ENCODE results near the gene DIABLO. TPM values are rescaled to one million over a fixed set of nuclear protein-coding genes. Genes with fewer than 3 reads are reported as not detected.

DIABLO gene
- total RNA-seq, 1 donor from 2014 or later, result 50.1 TPM

GRCh38 chr12:122195405-122195804 lies 30.4 kb downstream of the DIABLO start:
- Mint-ChIP-seq H3K27me3 (ENCODE audit: unreplicated experiment) (peaks cover 9% of the 10 kb centered on the region), H3K27ac (ENCODE audit: unreplicated experiment) (no peak overlapping the region), H3K4me1 (ENCODE audit: unreplicated experiment) (no peaks in the 10 kb centered on the region), H3K36me3 (ENCODE audit: low read depth, unreplicated experiment) (no peaks in the 10 kb centered on the region), H3K9me3 (ENCODE audit: unreplicated experiment) (no peaks in the 10 kb centered on the region), H3K4me3 (ENCODE audit: unreplicated experiment) (no peak overlapping the region)
- no peak for DNase-seq (ENCODE audit: low spot score)
- no peak for TF ChIP-seq CTCF (IDR thresholded peaks at IDR 0.05; ENCODE audit: unreplicated experiment)

GRCh38 chr12:122194804-122195203 lies 31.0 kb downstream of the DIABLO start:
- H3K27me3 Mint-ChIP-seq (ENCODE audit: unreplicated experiment), result peaks cover 9% of the 10 kb centered on the region
- no peaks in the 10 kb centered on the region for H3K36me3 Mint-ChIP-seq (ENCODE audit: low read depth, unreplicated experiment)
- no peak for TF ChIP-seq CTCF (IDR thresholded peaks at IDR 0.05; ENCODE audit: unreplicated experiment)
- no peaks in the 10 kb centered on the region for H3K9me3 Mint-ChIP-seq (ENCODE audit: unreplicated experiment)
- H3K4me1 Mint-ChIP-seq (ENCODE audit: unreplicated experiment), result no peaks in the 10 kb centered on the region
- no peak overlapping the region for H3K27ac Mint-ChIP-seq (ENCODE audit: unreplicated experiment)
- DNase-seq (ENCODE audit: low spot score), result no peak
- H3K4me3 Mint-ChIP-seq (ENCODE audit: unreplicated experiment), result no peak overlapping the region

GRCh38 chr12:122192441-122192840 lies 33.4 kb downstream of the DIABLO start:
- Mint-ChIP-seq H3K4me3 (ENCODE audit: unreplicated experiment) (no peak overlapping the region), H3K9me3 (ENCODE audit: unreplicated experiment) (no peaks in the 10 kb centered on the region)

GRCh38 chr12:122190842-122191668 lies 34.8 kb downstream of the DIABLO start:
- Mint-ChIP-seq H3K27me3 (ENCODE audit: unreplicated experiment) (peaks cover 4% of the 10 kb centered on the region), H3K9me3 (ENCODE audit: unreplicated experiment) (no peaks in the 10 kb centered on the region), H3K27ac (ENCODE audit: unreplicated experiment) (no peak overlapping the region), H3K4me3 (ENCODE audit: unreplicated experiment) (no peak overlapping the region), H3K4me1 (ENCODE audit: unreplicated experiment) (no peaks in the 10 kb centered on the region), H3K36me3 (ENCODE audit: low read depth, unreplicated experiment) (no peaks in the 10 kb centered on the region)
- peak; percentile 65 for TF ChIP-seq CTCF (IDR thresholded peaks at IDR 0.05; ENCODE audit: unreplicated experiment)
- peak; percentile 82 for DNase-seq (ENCODE audit: low spot score)

More at GRCh38 chr12:122192441-122192840, 33.4 kb downstream of the DIABLO start:
- Mint-ChIP-seq H3K27me3 (ENCODE audit: unreplicated experiment) (peaks cover 6% of the 10 kb centered on the region), H3K36me3 (ENCODE audit: low read depth, unreplicated experiment) (no peaks in the 10 kb centered on the region), H3K27ac (ENCODE audit: unreplicated experiment) (no peak overlapping the region), H3K4me1 (ENCODE audit: unreplicated experiment) (no peaks in the 10 kb centered on the region)
- no peak for DNase-seq (ENCODE audit: low spot score)
- no peak for TF ChIP-seq CTCF (IDR thresholded peaks at IDR 0.05; ENCODE audit: unreplicated experiment)
